HepG2 (cell line): ENCODE data around the gene CTU2.

Experiments used
- BCL6 ChIP-seq: IDR thresholded peaks from 2 replicates; pipeline ENCODE4 v1.6.1; 2016; ENCODE audit warnings: missing genetic modification reagents, missing compliant biosample characterization
- CEBPB ChIP-seq: IDR thresholded peaks from 2 replicates; pipeline ENCODE4 v1.6.1; 2011; ENCODE audit warnings: low read depth, low read length, improper control_type of control experiment, borderline replicate concordance
- CTCF ChIP-seq: sonication (generic); formaldehyde crosslinking; IDR thresholded peaks from 2 replicates; pipeline ENCODE4 v1.5.0; 2020; ENCODE audit warnings: mild to moderate bottlenecking, missing genetic modification reagents, moderate library complexity
- ELF4 ChIP-seq: sonication (generic); formaldehyde crosslinking; IDR thresholded peaks from 2 replicates; pipeline ENCODE4 v1.5.0; 2020; ENCODE audit warnings: missing genetic modification reagents, mild to moderate bottlenecking, moderate library complexity, borderline replicate concordance
- HNF4G ChIP-seq, 2 experiments: sonication (generic) in 1 of 2; formaldehyde crosslinking in 1 of 2; IDR thresholded peaks; 2 replicates each; pipeline versions ENCODE4 v1.4.0 to v1.6.1; 2011 to 2020; ENCODE audit warnings: borderline replicate concordance in 2 of 2, low read depth in 2 of 2, mild to moderate bottlenecking in 2 of 2, low read length in 1 of 2, missing genetic modification reagents in 1 of 2, moderate library complexity in 1 of 2
- ZBTB34 ChIP-seq: sonication (generic); formaldehyde crosslinking; IDR thresholded peaks from 2 replicates; pipeline ENCODE4 v1.8.0; 2022; ENCODE audit warnings: mild to moderate bottlenecking, missing genetic modification reagents
- ZNF232 ChIP-seq: sonication (generic); formaldehyde crosslinking; IDR thresholded peaks from 2 replicates; pipeline ENCODE4 v1.4.0; 2020; ENCODE audit warnings: missing genetic modification reagents, borderline replicate concordance
- TF ChIP-seq, protein P1 (sequence below): sonication (generic); formaldehyde crosslinking; conservative IDR thresholded peaks from 2 replicates; pipeline ENCODE4 v1.4.0; 2020; ENCODE audit warnings: missing genetic modification reagents

DNA sequence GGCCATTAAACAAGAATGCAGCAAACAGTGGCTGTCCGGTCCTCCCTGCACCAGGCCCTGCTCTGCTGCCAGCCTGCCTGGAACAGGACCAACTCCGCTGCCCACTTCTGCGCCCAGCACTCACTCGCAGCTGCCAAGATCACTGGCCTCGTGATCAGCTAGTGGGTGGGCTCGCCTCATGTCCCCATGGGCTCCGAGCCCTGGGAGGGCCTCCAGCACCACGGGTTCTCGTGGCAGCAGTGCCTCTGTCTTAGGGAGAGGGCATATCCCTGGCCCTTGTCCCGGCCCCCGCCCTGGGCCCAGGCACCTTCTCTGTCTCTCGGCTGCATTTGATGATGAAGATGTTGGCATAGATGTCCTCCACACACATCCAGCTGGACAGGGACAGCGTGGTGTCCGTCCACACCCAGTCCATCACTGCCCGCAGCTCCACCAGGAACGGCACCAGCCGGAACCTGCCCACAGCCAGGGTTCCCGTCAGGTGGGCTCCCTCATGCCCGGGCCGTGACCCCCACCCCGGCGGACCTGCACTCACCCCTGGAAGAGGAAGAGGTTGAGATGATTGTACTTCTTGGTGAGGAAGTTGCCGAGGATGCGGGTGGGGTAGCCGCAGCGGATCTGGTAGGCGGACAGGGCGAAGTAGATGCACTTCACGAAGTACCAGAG is 13.1 kb downstream of the CTU2 start:
- TF ChIP-seq ZNF232 (CRISPR knock-in tag) (no peak), ZBTB34 (CRISPR knock-in tag) (no peak), CTCF (CRISPR knock-in tag) (no peak), CEBPB (no peak), BCL6 (CRISPR knock-in tag) (no peak), ELF4 (CRISPR knock-in tag) (no peak), HNF4G (IDR thresholded peaks at IDR 0.05; ENCODE audit: borderline replicate concordance, low read depth, low read length) (no peak), HNF4G (CRISPR knock-in tag; IDR thresholded peaks at IDR 0.05; ENCODE audit: borderline replicate concordance, low read depth) (no peak)
- TF ChIP-seq, protein P1, sequence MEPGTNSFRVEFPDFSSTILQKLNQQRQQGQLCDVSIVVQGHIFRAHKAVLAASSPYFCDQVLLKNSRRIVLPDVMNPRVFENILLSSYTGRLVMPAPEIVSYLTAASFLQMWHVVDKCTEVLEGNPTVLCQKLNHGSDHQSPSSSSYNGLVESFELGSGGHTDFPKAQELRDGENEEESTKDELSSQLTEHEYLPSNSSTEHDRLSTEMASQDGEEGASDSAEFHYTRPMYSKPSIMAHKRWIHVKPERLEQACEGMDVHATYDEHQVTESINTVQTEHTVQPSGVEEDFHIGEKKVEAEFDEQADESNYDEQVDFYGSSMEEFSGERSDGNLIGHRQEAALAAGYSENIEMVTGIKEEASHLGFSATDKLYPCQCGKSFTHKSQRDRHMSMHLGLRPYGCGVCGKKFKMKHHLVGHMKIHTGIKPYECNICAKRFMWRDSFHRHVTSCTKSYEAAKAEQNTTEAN: no peak
